Activated CD4-positive, alpha-beta T cell treated with anti-CD3 and anti-CD28 coated beads, Interleukin-2, amount 50 U/mL, for 48 hours (primary cell): ENCODE measurements around the gene SOHLH2.

ENCODE experiments used
- DNase-seq, 2 experiments: peaks; one replicate each; pipeline ENCODE4 v3.0.0-alpha.2; 2020

Gene SOHLH2

GRCh38 chr13:36214163-36214921 is at the start of gene SOHLH2:
SOHLH2 (minus strand) TSS chr13:36214556; CDS start chr13:36214526, 30 bp downstream.
- no peak for DNase-seq

- DNase-seq: no peak
These were observed 47.6 kb upstream of the SOHLH2 start for GRCh38 chr13:36261976-36262375.

GRCh38 chr13:36261011-36261410 is 46.7 kb upstream of the SOHLH2 start:
- DNase-seq: no peak

- DNase-seq: no peak
These were observed 45.2 kb upstream of the SOHLH2 start for GRCh38 chr13:36259361-36260137.

GRCh38 chr13:36258831-36259230 is 44.5 kb upstream of the SOHLH2 start:
- DNase-seq: no peak

- no peak for DNase-seq
These were observed 37.2 kb upstream of the SOHLH2 start for GRCh38 chr13:36251526-36251925.

- no peak for DNase-seq
These were observed 36.7 kb upstream of the SOHLH2 start for GRCh38 chr13:36251017-36251416.

GRCh38 chr13:36248700-36249099 is 34.3 kb upstream of the SOHLH2 start:
- DNase-seq: no peak

- DNase-seq: no peak
These were observed 30.6 kb upstream of the SOHLH2 start for GRCh38 chr13:36244990-36245389.

GRCh38 chr13:36244073-36244472 is 29.7 kb upstream of the SOHLH2 start:
- no peak for DNase-seq

GRCh38 chr13:36242761-36243160 is 28.4 kb upstream of the SOHLH2 start:
- DNase-seq: no peak

GRCh38 chr13:36231236-36231635 is 16.9 kb upstream of the SOHLH2 start:
- DNase-seq: no peak

- no peak for DNase-seq
These were observed 10.4 kb upstream of the SOHLH2 start for GRCh38 chr13:36224730-36225129.

GRCh38 chr13:36219883-36220282 is 5.5 kb upstream of the SOHLH2 start:
- no peak for DNase-seq

- DNase-seq: no peak
These were observed 3.1 kb upstream of the SOHLH2 start for GRCh38 chr13:36217456-36217855.

GRCh38 chr13:36212789-36213188 is 1.6 kb downstream of the SOHLH2 start:
- DNase-seq: no peak

- DNase-seq: no peak
These were observed 2.8 kb downstream of the SOHLH2 start for GRCh38 chr13:36211567-36211966.

GRCh38 chr13:36210738-36211137 is 3.6 kb downstream of the SOHLH2 start:
- DNase-seq: no peak

GRCh38 chr13:36207672-36208071 is 6.7 kb downstream of the SOHLH2 start:
- no peak for DNase-seq

- DNase-seq: no peak
These were observed 21.1 kb downstream of the SOHLH2 start for GRCh38 chr13:36193151-36193855.

- DNase-seq: no peak
These were observed 22.2 kb downstream of the SOHLH2 start for GRCh38 chr13:36192166-36192565.

GRCh38 chr13:36190771-36191170 is 23.6 kb downstream of the SOHLH2 start:
- no peak for DNase-seq

- DNase-seq: no peak
These were observed 25.9 kb downstream of the SOHLH2 start for GRCh38 chr13:36188441-36188840.

- DNase-seq: no peak
These were observed 30.5 kb downstream of the SOHLH2 start for GRCh38 chr13:36183901-36184300.
